ENCODE measurements around the gene LYRM2. TPM values are rescaled to one million over a fixed set of nuclear protein-coding genes. Genes with fewer than 3 reads are reported as not detected.
A peak's percentile ranks its signal among the peaks of the same experiment; 100 is the strongest.

The LYRM2 gene
- total RNA-seq, 2 experiments from 2014 or later, result 12.3 to 16.3 TPM

DNA sequence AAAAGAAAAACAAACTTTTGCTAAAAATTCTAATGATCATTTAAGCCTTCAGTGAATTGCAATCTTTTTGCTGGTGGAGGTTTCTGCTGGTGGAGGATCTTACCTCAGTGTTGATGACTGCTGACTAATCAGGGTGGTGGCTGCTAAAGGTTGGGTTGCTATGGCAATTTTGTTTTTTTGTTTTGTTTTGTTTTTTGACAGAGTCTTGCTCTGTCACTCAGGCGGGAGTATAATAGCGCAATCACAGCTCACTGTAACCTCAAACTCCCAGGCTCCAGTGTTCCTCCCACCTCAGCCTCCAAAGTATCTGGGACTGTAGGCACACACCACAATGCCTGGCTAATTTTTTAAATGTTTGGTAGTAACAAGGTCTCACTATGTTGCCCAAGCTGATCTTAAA, 110.9 kb downstream of the LYRM2 start:
- no peak overlapping the region for H3K4me3 ChIP-seq (ENCODE audit: low read length)
- intact Hi-C loops (cut with DNase I, micrococcal nuclease), result no loop called here
- ChIA-PET POLR2A (no interaction called here), CTCF (no interaction called here)
- no peak overlapping the region for H3K4me3 Mint-ChIP-seq
- H3K9me3 Mint-ChIP-seq, result no peaks in the 10 kb centered on the region
- no peak overlapping the region for H3K27ac Mint-ChIP-seq
- H3K27ac ChIP-seq (ENCODE audit: low read depth in 1 of 2, low read length in 2 of 2), result no peak overlapping the region
- H3K4me1 ChIP-seq (ENCODE audit: insufficient read depth, low read length), result peaks cover 4% of the 10 kb centered on the region
- ATAC-seq (ENCODE audit: poor library complexity) (peak; percentile 24), DNase-seq (peak in 3 of 14 experiments; percentile 7 to 34 (median 22))
- no peaks in the 10 kb centered on the region for H3K27me3 ChIP-seq (ENCODE audit: control insufficient read depth in 1 of 2, insufficient read depth in 2 of 2, low read length in 2 of 2)
- H3K4me1 Mint-ChIP-seq (ENCODE audit: low read depth), result no peaks in the 10 kb centered on the region
- H3K36me3 Mint-ChIP-seq (ENCODE audit: low read depth), result no peaks in the 10 kb centered on the region
- TF ChIP-seq CTCF (IDR thresholded peaks at IDR 0.05), result no peak
- H3K36me3 ChIP-seq (ENCODE audit: insufficient read depth, low read length), result no peaks in the 10 kb centered on the region
- no peaks in the 10 kb centered on the region for H3K9me3 ChIP-seq (ENCODE audit: control insufficient read depth in 1 of 2, insufficient read depth in 1 of 2, low read length in 2 of 2)
- H3K27me3 Mint-ChIP-seq, result no peaks in the 10 kb centered on the region

- no peaks in the 10 kb centered on the region for H3K4me1 Mint-ChIP-seq (ENCODE audit: low read depth)
- TF ChIP-seq CTCF (IDR thresholded peaks at IDR 0.05), result no peak
- CTCF ChIA-PET, result no interaction called here
- H3K4me3 ChIP-seq (ENCODE audit: low read length), result no peak overlapping the region
- DNase-seq, result no peak
- no peaks in the 10 kb centered on the region for H3K9me3 Mint-ChIP-seq
- no peaks in the 10 kb centered on the region for H3K27me3 ChIP-seq (ENCODE audit: control insufficient read depth in 1 of 2, insufficient read depth in 2 of 2, low read length in 2 of 2)
- no peak for ATAC-seq (ENCODE audit: poor library complexity)
- POLR2A ChIA-PET, result no interaction called here
- intact Hi-C loops (cut with DNase I, micrococcal nuclease), result no loop called here
- H3K9me3 ChIP-seq (ENCODE audit: control insufficient read depth in 1 of 2, insufficient read depth in 1 of 2, low read length in 2 of 2), result no peaks in the 10 kb centered on the region
- no peaks in the 10 kb centered on the region for H3K36me3 Mint-ChIP-seq (ENCODE audit: low read depth)
- H3K27ac Mint-ChIP-seq, result no peak overlapping the region
- H3K27ac ChIP-seq (ENCODE audit: low read depth in 1 of 2, low read length in 2 of 2), result no peak overlapping the region
- no peak overlapping the region for H3K4me3 Mint-ChIP-seq
- H3K4me1 ChIP-seq (ENCODE audit: insufficient read depth, low read length), result peaks cover 4% of the 10 kb centered on the region
- H3K36me3 ChIP-seq (ENCODE audit: insufficient read depth, low read length), result no peaks in the 10 kb centered on the region
- no peaks in the 10 kb centered on the region for H3K27me3 Mint-ChIP-seq
Measured at GRCh38 chr6:89526563-89526869, 112.0 kb downstream of the LYRM2 start.

DNA sequence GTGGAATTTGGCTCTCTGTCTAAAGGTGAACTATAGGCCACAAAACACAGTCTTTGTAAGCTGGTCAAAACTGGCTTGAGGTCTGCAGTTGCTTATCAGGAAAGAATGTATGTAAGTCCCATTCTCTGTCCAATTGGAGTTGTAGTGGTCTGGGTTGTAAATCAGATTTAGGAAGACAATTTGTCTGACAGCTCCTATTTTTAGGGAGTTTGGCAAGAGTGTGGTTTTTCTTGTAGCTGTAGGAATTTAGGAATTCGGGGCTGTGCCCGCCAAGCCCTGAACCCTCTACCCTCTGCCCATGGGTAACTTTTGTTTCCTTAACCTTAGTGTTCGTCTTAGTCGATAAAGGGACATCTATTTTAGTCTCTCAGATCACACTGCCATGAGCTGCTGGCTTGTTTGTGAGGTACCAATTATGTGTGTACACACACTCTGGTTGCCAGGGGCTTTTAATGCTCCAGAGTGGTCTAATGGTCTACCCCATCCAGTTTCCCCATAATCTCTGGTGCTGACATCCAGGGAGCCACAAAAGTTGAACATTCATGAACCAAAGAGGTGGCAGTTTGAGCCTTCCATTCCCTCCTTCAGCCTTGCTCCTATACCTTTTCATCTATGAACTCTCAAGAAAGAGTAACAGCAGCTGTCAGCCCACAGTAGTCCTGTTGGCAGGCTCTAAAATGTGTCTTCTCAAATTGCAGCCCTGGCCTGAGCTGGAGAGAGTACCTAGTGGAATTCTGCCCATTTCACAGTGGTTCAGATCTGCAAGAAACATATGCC, 112.6 kb downstream of the LYRM2 start:
- Histone ChIP-seq H3K4me3 (ENCODE audit: low read length) (no peak overlapping the region), H3K27me3 (ENCODE audit: control insufficient read depth in 1 of 2, insufficient read depth in 2 of 2, low read length in 2 of 2) (no peaks in the 10 kb centered on the region), H3K4me1 (ENCODE audit: insufficient read depth, low read length) (peaks cover 4% of the 10 kb centered on the region), H3K9me3 (ENCODE audit: control insufficient read depth in 1 of 2, insufficient read depth in 1 of 2, low read length in 2 of 2) (no peaks in the 10 kb centered on the region), H3K27ac (ENCODE audit: low read depth in 1 of 2, low read length in 2 of 2) (no peak overlapping the region), H3K36me3 (ENCODE audit: insufficient read depth, low read length) (no peaks in the 10 kb centered on the region)
- ChIA-PET CTCF (no interaction called here), POLR2A (no interaction called here)
- intact Hi-C loops (cut with DNase I, micrococcal nuclease), result no loop called here
- Mint-ChIP-seq H3K4me1 (ENCODE audit: low read depth) (no peaks in the 10 kb centered on the region), H3K27ac (no peak overlapping the region), H3K36me3 (ENCODE audit: low read depth) (no peaks in the 10 kb centered on the region), H3K4me3 (no peak overlapping the region), H3K27me3 (no peaks in the 10 kb centered on the region), H3K9me3 (no peaks in the 10 kb centered on the region)
- no peak for TF ChIP-seq CTCF (IDR thresholded peaks at IDR 0.05)
- ATAC-seq (ENCODE audit: poor library complexity) (no peak), DNase-seq (no peak)
